Kidney capillary endothelial cell (primary cell): ENCODE results near the gene HMG20B.

Source experiments
- DNase-seq: peaks from one replicate; pipeline ENCODE4 v3.0.0-alpha.2; 2018; ENCODE audit warnings: low spot score

HMG20B gene

GRCh38 chr19:3622224-3622623, 49.5 kb downstream of the HMG20B start:
- DNase-seq: no peak

DNA sequence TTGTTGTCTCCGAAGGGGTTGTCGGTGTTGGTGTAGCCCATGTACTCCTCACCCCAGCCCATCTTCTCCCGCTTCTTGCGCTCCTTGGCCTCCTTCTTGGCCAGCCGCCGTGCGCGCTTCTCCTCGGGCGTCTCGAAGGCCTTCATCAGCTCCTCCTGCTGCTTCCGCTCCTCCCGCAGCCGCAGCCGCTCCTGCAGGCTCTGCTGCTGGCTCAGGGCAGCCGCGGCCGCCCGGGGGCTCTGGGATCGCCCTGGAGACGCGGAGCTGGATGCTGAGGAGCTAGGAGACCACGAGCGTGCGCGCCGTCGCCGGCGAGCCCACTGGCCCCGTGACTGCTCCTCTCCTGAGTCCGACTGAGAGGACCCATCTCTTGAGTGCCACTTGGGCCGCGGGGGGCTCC, 51.0 kb downstream of the HMG20B start:
- no peak for DNase-seq

DNA sequence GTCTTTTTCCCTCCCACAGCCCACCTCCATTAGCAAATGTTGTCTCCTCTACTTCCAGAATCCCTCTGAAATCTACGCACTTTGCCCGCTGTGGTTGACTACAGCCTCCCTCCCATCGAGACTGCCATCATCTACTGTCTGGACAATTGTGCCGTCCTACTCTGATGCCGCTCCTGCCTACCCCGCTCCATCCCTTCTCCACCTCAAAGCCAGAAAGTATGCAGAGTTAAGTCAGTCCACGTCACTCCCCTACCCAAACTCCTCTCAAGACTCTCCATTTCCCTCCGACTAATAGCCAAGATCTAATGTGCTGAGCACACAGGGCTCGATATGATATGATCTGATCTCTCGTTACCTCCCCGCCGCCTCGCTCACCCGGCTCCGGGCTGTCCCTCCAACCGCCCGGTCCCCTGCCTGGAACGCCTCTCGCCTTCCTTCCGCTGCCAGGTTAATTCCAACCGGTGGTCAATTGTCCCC, 53.3 kb downstream of the HMG20B start:
- no peak for DNase-seq

DNA sequence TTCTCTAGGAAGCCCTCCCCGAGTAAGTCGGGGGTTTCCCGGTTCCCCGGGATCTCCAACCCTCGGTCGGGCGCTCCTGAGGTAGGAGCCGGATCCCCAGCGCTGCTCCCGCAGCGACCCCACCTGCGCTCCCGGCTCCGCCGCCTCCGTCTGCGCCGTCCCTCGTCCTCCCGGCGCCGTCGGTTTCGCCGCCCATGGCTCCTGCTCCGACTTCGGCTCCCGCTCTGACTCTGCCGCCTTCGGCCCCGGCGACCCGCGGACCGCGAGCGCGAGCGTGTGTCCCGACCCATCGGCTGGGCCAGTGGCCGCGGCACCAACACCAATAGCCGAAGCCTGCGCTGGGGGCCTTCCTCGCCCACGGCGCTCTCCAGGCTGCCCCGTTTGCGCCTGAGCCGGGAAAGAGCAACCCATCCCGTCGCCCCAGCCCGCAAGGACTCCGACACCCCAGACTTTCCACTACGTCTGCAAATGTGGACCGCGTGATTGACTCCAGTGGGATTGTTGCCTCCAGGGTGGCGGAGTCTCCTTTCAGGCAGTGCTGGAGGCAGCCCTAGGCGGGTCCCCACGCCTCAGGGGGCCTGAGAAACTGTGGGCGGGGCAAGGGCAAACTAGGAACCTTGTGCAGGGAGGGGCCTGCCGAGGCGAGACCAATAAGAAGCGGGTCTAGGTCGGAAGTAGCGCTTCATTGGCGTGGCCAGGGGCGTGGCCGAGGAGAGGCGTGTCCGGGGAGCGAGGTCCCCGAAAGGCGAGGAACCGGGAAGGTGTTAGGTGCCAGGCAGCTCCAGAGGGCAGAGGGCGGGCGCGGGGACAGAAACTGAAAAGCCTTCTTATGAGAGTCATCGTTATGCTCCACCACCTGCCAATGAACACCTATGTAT, 54.0 kb downstream of the HMG20B start, which contains the start of gene CACTIN:
Gene CACTIN (minus strand): TSS at position 318 of the 878 bp plus-strand sequence. CDS start 28 bp downstream, at position 290.
- peak; percentile 95 for DNase-seq

GRCh38 chr19:3627351-3627723, 54.6 kb downstream of the HMG20B start:
- DNase-seq: no peak
